ENCODE data around the gene UBL3.

UBL3 gene

DNA sequence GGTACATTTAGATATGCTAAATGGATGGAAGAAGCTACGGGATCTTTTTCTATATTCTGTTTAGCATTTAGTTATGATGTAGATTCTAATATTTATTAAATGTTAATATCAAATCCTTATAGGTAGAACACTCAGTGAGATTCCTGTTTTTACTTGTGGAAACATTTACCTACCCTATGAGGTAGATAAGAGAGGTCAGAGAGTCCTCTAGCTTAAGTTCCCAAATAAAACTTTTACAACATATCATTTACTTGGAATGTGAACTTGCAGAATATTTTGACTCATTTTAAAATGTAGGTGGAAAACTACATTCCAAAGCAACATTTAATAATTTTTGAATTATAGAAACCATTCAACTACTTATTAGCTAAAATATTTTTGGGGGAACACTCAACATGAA, 63.7 kb downstream of the UBL3 start:
- DNase-seq (ENCODE audit: insufficient read length, low spot score) (no peak), FAIRE-seq (no peak)
- TF ChIP-seq, protein P1, sequence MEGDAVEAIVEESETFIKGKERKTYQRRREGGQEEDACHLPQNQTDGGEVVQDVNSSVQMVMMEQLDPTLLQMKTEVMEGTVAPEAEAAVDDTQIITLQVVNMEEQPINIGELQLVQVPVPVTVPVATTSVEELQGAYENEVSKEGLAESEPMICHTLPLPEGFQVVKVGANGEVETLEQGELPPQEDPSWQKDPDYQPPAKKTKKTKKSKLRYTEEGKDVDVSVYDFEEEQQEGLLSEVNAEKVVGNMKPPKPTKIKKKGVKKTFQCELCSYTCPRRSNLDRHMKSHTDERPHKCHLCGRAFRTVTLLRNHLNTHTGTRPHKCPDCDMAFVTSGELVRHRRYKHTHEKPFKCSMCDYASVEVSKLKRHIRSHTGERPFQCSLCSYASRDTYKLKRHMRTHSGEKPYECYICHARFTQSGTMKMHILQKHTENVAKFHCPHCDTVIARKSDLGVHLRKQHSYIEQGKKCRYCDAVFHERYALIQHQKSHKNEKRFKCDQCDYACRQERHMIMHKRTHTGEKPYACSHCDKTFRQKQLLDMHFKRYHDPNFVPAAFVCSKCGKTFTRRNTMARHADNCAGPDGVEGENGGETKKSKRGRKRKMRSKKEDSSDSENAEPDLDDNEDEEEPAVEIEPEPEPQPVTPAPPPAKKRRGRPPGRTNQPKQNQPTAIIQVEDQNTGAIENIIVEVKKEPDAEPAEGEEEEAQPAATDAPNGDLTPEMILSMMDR (IDR thresholded peaks at IDR 0.05; ENCODE audit: insufficient read depth, missing control alignments), result no peak

DNA sequence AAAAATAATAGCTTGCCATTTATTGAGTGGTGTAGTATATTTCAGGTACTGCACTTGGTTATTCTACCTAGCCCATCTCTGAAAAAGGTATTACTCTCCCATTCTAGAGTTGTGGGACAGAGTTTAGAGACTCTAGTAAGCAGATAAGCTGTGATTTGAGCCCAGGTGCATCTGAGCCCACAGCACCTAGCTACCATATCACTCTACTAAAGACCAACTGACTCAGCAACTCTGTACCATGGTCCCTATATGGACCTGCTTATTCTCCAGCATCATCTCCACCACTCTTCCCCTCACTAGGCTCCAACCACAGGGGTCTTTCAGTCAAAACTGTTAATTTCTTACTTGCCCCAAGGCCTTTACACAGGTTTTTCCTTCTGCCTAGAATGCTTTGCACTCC, 64.4 kb downstream of the UBL3 start:
- FAIRE-seq, result no peak
- no peak for DNase-seq (ENCODE audit: insufficient read length, low spot score)
- TF ChIP-seq, protein P1 (IDR thresholded peaks at IDR 0.05; ENCODE audit: insufficient read depth, missing control alignments), result no peak

DNA sequence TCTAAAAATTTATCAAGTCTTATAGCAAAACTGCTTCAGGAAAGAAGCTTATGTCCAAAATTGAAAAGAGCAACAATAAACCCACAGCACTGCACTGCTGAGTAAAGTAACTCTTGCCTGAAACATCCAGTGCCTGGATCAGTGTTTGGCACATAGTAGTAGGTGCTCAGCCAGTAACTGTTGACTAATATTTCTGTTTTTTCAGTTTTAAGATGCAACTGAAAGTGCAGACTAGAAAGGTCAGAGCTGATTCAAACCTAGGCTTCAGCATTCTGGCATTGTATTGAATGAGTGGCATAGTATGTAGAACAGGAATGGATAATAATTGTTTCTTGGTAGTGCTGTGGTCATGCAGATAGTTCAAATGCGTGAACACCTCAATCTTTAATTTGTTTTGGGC, 67.6 kb downstream of the UBL3 start:
- FAIRE-seq (no peak), DNase-seq (ENCODE audit: insufficient read length, low spot score) (no peak)
- TF ChIP-seq, protein P1 (IDR thresholded peaks at IDR 0.05; ENCODE audit: insufficient read depth, missing control alignments), result no peak

DNA sequence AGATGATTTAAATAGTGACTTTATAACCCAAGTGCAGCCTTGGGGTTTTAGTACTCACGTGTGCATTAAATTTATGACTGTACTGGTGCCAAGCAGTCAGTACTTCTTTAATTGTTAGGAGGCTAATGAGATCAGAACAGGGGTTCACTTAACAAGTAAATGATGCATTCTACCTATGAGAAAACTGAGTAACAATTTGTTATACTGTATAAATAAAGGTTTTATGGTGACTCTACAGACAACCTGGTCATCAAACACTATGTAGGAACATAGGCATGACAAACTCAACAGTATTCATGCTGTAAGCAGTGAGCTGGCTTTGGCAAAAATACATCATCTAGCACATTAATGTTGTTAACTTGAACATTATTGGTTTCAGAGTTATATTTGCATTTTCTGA, 75.6 kb downstream of the UBL3 start:
- FAIRE-seq, result no peak
- DNase-seq (ENCODE audit: insufficient read length, low spot score), result no peak
- TF ChIP-seq, protein P1 (IDR thresholded peaks at IDR 0.05; ENCODE audit: insufficient read depth, missing control alignments), result no peak

DNA sequence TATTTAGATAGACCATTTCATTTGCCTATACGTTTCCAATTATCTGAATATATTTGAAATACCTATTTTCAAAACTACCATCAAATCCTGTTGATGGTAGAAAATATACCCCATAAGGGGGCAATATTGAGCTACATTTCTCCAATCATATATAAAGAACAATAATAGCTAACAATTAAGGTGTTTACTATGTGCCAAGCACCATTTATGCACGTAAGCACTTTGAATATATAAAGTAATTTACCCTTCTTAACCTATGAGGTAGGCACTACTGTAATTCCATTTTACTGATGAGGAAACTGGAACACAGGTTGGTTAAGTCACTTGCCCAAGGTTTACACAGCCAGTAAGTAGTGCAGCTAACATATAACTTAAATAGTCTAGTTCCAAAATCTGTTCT, 79.2 kb downstream of the UBL3 start:
- FAIRE-seq (no peak), DNase-seq (ENCODE audit: insufficient read length, low spot score) (no peak)
- TF ChIP-seq, protein P1 (IDR thresholded peaks at IDR 0.05; ENCODE audit: insufficient read depth, missing control alignments), result peak; percentile 54

DNA sequence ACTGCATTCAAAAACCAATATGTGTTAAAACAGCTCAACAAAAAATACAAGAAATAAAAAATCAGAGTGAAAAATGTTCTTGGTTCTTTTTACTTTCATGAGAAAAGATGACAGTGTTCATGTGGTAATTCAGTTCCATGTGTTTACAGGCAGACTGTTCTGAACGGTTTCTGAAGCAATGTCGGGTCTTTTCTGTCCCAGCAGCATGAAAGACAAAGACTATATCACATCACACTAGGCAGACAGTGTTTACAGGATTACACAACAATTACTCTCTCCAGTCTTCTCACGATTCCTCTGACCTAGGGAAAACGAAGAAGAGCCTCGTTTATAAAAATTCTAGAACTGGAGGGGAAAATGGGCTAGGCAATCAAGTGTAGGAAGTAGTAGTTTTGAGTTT, 83.4 kb downstream of the UBL3 start:
- no peak for FAIRE-seq
- TF ChIP-seq, protein P1 (IDR thresholded peaks at IDR 0.05; ENCODE audit: insufficient read depth, missing control alignments), result no peak
- DNase-seq (ENCODE audit: insufficient read length, low spot score), result no peak

DNA sequence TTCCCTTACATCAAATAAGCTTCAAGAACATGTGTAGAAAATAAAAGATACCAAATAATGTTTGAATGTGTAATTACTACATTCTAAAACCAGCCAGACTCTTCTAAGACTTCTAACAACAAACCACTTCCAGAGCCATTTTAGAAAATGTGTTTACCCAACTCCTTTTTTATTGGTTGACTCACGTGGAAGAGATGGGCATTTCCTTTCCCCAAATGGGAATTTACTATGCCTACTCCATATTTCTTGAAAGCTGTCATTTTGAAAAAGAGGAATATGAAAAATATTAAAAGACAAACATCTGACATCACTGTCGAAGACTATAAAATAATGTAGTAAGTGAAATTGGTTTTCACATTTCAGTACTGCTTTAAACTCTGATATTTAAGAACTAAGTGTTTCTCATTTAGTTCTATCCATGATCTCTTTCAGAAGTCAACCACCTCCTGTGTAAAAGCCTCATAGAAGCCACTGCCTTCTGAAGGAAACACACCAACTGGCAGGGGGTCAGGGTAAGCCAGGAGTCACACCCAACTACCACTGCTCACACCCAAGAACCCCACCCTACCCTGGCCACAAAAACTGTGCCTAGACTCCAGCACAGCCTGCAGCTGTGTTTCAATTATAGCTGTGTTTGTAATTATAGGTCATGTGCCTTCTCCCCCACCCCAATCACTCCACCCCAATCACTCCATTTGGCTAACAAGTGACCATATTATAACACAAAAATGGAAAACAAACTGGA, 86.8 kb downstream of the UBL3 start:
- FAIRE-seq, result no peak
- TF ChIP-seq, protein P1 (IDR thresholded peaks at IDR 0.05; ENCODE audit: insufficient read depth, missing control alignments), result no peak
- DNase-seq (ENCODE audit: insufficient read length, low spot score), result no peak

Measured in D721Med (cell line).